NCI-H226 (cell line): ENCODE results near the gene PCDH9.

Experiments used
- DNase-seq: peaks from one replicate; pipeline ENCODE4 v3.0.0-alpha.2; 2015

PCDH9 gene

GRCh38 chr13:66965181-66965580 is 265.0 kb downstream of the PCDH9 start:
- DNase-seq: no peak

GRCh38 chr13:66962953-66963352 is 267.2 kb downstream of the PCDH9 start:
- no peak for DNase-seq

- no peak for DNase-seq
Measured at GRCh38 chr13:66958611-66959010, 271.5 kb downstream of the PCDH9 start.

DNA sequence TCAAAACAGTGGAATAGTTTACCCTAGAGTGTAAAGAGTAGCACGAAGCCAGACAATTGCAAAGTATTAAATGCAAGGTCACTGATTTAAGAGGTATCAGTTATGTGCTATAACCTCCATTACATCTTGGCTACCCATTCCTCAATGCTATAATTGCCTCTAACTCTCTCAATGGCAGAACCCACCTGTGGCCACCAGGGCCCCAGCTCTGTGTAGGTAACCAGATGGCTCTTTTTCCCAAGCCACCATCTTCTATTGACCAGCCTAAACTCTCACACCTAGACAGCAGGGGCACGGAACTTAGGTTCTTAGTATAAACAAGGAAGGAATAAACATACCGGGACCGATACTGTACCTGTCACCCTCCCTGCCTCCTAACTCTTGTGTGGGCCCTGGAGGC is 277.6 kb downstream of the PCDH9 start:
- DNase-seq: no peak

GRCh38 chr13:66951426-66951825 is 278.7 kb downstream of the PCDH9 start:
- DNase-seq: no peak

DNA sequence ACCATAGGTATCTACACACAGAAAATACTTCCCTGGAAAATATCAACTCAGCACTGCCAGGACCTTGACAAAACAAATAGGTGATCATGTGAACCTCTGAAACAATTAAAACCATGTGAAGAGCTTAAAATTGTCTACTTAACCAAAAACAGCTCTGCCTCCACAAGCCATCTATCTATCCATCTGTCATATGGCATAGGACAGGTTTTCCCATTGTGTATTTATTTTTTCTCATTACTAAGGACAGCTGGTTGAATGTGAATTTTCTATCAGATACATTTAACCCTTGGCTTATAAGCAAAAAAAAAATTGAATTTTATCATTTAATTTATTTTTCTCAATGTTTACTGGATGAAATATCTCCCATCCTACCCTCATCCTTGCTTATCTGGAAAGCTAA is 279.5 kb downstream of the PCDH9 start:
- DNase-seq: no peak

- DNase-seq: no peak
Measured at GRCh38 chr13:66948910-66949309, 281.2 kb downstream of the PCDH9 start.

DNA sequence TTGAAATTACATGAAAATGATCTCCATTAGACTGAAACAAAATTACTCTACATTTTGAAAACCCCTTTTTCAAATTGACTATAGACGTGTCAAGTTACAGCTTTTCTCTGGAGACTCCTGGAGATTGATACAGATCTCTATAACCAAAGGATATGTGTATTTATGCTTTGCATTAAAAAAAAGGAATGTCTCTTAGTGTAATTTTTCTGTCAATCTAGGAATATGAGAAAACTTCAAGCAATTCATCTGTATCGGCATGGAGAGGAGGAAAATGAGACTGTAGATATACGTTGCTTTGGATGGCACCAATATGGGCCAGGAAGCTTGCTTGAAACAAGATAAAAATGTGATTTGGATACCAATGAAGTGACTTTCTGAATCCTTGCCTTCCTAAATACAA is 286.6 kb downstream of the PCDH9 start:
- no peak for DNase-seq

- no peak for DNase-seq
Measured at GRCh38 chr13:66940113-66940512, 290.0 kb downstream of the PCDH9 start.

DNA sequence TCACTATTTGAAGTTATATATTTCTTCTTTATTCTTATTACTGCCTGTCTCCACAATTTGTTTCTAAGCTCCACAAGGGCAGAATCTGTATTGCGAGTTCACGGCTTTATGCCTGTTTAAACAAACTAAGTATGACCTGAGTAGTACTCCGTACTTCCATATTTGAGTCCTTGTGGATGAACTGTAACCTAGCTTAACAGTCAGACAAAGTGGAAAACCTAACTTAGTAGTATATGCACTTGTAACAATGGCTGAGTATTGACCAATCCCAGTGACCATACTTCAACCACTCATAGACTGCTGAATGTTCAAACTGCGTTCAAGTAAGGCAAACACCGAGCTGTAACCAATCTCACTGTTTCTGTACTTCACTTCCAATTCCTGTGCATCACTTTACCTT is 292.7 kb downstream of the PCDH9 start:
- no peak for DNase-seq

- DNase-seq: peak; percentile 82
Measured at GRCh38 chr13:66933994-66934393, 296.1 kb downstream of the PCDH9 start.

GRCh38 chr13:66933527-66933926 is 296.6 kb downstream of the PCDH9 start:
- DNase-seq: no peak

GRCh38 chr13:66927562-66927961 is 302.6 kb downstream of the PCDH9 start:
- no peak for DNase-seq

- no peak for DNase-seq
Measured at GRCh38 chr13:66926851-66927524, 303.1 kb downstream of the PCDH9 start.

- no peak for DNase-seq
Measured at GRCh38 chr13:66926200-66926850, 303.8 kb downstream of the PCDH9 start.

GRCh38 chr13:66922444-66922843 is 307.7 kb downstream of the PCDH9 start:
- no peak for DNase-seq

- no peak for DNase-seq
Measured at GRCh38 chr13:66921437-66921836, 308.7 kb downstream of the PCDH9 start.

GRCh38 chr13:66915596-66916185 is 314.4 kb downstream of the PCDH9 start:
- DNase-seq: peak; percentile 54

- no peak for DNase-seq
Measured at GRCh38 chr13:66914155-66914554, 316.0 kb downstream of the PCDH9 start.

- no peak for DNase-seq
Measured at GRCh38 chr13:66911411-66911939, 318.7 kb downstream of the PCDH9 start.

DNA sequence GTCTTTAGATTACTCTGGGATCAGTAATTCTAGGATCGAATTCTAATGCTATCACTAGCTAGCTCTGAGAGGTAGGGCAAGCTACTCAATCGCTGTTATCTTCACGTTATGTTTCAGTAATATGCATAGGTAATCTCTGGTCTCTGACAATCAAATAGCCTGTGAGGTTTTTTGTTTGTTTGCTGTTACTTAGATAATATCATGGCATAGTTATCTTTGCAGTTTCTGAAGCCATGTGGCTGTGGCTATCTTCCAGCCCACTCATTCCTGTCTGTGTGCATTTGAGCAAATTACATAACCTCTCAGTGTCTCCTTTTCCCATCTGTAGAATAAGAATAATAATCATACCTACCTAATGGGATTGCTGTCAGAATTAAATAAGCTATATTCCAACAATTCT is 330.2 kb downstream of the PCDH9 start:
- peak; percentile 50 for DNase-seq

DNA sequence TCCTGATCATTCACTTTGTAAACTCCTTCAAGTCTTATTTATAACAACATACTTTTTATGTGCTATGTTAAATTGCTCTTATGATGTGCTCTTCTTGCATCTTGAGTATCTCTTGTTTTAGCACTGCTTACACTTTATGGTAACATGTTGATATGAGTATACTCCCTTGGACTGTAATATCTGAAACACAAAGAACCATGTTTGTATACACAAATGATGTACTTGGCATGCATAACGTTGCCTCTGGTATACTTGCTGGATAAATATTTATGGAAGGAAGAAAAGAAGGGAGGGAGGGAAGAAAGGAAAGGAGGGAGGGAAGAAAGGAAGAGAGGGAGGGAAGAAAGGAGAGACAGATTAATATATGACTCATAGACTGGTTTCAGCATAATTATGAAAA is 333.2 kb downstream of the PCDH9 start:
- no peak for DNase-seq

GRCh38 chr13:66895780-66896179 is 334.4 kb downstream of the PCDH9 start:
- DNase-seq: no peak

DNA sequence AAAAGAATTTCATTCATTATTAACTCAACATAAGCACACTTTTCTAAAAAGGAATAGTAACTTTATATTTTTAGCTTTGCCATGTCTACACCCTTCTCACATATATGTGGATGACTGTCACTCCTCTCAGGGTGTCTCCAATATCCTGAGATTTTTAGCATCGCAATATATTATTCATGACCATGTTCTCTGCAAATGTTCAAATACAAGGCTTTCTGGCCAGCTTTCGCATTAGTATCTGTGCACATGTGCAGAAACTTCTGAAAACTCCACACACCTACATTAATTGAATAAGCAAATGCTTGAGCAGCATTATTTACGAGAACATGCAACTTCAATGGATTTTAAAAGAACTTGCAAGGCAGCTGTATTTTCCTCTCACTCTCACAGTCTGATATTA is 334.8 kb downstream of the PCDH9 start:
- DNase-seq: no peak
